ENCODE measurements around the gene OR6B1.

The OR6B1 gene

DNA sequence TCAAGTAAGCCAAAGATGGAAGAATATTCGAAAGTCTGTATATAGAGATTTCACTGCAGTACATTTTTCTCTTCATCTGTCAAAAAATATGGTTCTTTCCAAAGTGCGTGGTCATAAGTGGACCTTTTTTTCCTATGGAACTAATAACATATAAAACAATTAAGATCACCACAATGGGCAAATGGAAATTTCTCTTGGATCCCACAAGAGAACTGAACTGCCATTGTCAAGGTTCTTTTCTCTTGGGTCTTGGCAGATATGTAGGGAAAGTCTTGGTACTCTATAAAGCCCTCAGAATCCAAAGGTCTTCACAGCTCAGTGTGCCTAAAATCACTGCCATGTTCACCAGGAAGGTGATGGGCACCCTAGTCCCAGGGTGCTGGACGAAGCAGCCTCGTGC is at the start of gene OR6B1:
Gene OR6B1 (plus strand): TSS at position 301 of the 400 bp plus-strand sequence. CDS start 3,677 bp downstream, outside the sequence.
- Histone ChIP-seq H3K27ac (no peak within 1 kb of the TSS), H3K79me2 (ENCODE audit: insufficient read depth, low read depth) (no peaks in the 10 kb centered on the region), H3K36me3 (ENCODE audit: insufficient read depth) (no peaks in the 10 kb centered on the region), H3K4me2 (no peak within 1 kb of the TSS), H3K9ac (no peak within 1 kb of the TSS), H3K27me3 (ENCODE audit: insufficient read depth, low read depth) (no peaks in the 10 kb centered on the region), H2AFZ (ENCODE audit: low read depth) (no peak within 1 kb of the TSS), H4K20me1 (ENCODE audit: insufficient read depth) (no peaks in the 10 kb centered on the region), H3K4me1 (ENCODE audit: low read depth, poor library complexity, severe bottlenecking) (no peaks in the 10 kb centered on the region), H3K4me3 (IDR thresholded peaks at IDR 0.05; ENCODE audit: insufficient read depth, low read depth, low read length) (no peak within 1 kb of the TSS)
- TF ChIP-seq, protein P1, sequence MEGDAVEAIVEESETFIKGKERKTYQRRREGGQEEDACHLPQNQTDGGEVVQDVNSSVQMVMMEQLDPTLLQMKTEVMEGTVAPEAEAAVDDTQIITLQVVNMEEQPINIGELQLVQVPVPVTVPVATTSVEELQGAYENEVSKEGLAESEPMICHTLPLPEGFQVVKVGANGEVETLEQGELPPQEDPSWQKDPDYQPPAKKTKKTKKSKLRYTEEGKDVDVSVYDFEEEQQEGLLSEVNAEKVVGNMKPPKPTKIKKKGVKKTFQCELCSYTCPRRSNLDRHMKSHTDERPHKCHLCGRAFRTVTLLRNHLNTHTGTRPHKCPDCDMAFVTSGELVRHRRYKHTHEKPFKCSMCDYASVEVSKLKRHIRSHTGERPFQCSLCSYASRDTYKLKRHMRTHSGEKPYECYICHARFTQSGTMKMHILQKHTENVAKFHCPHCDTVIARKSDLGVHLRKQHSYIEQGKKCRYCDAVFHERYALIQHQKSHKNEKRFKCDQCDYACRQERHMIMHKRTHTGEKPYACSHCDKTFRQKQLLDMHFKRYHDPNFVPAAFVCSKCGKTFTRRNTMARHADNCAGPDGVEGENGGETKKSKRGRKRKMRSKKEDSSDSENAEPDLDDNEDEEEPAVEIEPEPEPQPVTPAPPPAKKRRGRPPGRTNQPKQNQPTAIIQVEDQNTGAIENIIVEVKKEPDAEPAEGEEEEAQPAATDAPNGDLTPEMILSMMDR (conservative IDR thresholded peaks at IDR 0.05; ENCODE audit: low read depth, low read length), result no peak

DNA sequence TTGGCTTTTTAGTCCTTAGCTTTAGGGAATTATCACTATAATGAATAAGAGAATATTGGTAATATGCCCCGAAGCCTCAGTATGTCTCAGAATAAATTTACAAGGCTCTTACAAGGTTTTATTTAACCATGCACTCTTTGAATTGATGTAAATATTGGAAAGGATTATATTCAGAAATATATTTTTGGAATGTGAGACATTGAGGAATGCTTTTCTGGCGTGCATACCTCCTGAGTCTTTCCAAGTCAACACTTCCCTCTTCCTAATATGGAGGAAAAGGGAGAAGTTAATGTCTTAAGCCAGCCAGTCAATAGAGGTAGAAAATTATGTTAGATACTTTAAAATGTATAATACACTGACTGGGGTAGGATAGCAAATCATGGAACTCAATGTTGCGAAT is 46.7 kb upstream of the OR6B1 start:
- no peaks in the 10 kb centered on the region for H4K20me1 ChIP-seq (ENCODE audit: insufficient read depth)
- TF ChIP-seq, protein P1 (conservative IDR thresholded peaks at IDR 0.05; ENCODE audit: low read depth, low read length), result no peak
- no peaks in the 10 kb centered on the region for H3K36me3 ChIP-seq (ENCODE audit: insufficient read depth)
- H3K9ac ChIP-seq, result no peak overlapping the region
- no peaks in the 10 kb centered on the region for H3K27me3 ChIP-seq (ENCODE audit: insufficient read depth, low read depth)
- no peak overlapping the region for H3K4me2 ChIP-seq
- no peak overlapping the region for H3K4me3 ChIP-seq (IDR thresholded peaks at IDR 0.05; ENCODE audit: insufficient read depth, low read depth, low read length)
- H3K79me2 ChIP-seq (ENCODE audit: insufficient read depth, low read depth), result no peaks in the 10 kb centered on the region
- H3K27ac ChIP-seq, result no peak overlapping the region
- no peak overlapping the region for H2AFZ ChIP-seq (ENCODE audit: low read depth)
- no peaks in the 10 kb centered on the region for H3K4me1 ChIP-seq (ENCODE audit: low read depth, poor library complexity, severe bottlenecking)

DNA sequence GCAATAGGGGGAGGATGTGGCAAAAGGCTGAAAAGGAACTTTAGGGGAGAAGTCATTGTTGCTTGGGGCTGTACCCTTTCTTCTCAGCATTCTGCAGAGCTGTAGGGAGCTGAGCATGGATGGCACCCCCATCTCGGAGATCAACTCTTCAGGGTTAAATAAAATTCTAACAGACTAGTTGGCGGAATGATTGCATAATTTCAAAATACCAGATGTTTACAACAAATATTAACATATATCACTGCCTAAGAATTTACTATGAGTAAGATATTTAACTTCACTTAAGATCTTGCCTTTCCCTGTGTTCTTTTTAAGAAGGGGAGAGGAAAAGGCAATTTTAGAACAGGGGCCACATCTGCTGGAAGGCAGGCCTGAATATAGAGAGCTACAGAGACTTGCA is 46.0 kb upstream of the OR6B1 start:
- Histone ChIP-seq H3K27ac (no peak overlapping the region), H3K9ac (no peak overlapping the region), H3K79me2 (ENCODE audit: insufficient read depth, low read depth) (no peaks in the 10 kb centered on the region), H3K27me3 (ENCODE audit: insufficient read depth, low read depth) (no peaks in the 10 kb centered on the region), H2AFZ (ENCODE audit: low read depth) (no peak overlapping the region), H4K20me1 (ENCODE audit: insufficient read depth) (no peaks in the 10 kb centered on the region), H3K4me3 (IDR thresholded peaks at IDR 0.05; ENCODE audit: insufficient read depth, low read depth, low read length) (no peak overlapping the region), H3K4me2 (no peak overlapping the region), H3K36me3 (ENCODE audit: insufficient read depth) (no peaks in the 10 kb centered on the region), H3K4me1 (ENCODE audit: low read depth, poor library complexity, severe bottlenecking) (no peaks in the 10 kb centered on the region)
- TF ChIP-seq, protein P1 (conservative IDR thresholded peaks at IDR 0.05; ENCODE audit: low read depth, low read length), result no peak

DNA sequence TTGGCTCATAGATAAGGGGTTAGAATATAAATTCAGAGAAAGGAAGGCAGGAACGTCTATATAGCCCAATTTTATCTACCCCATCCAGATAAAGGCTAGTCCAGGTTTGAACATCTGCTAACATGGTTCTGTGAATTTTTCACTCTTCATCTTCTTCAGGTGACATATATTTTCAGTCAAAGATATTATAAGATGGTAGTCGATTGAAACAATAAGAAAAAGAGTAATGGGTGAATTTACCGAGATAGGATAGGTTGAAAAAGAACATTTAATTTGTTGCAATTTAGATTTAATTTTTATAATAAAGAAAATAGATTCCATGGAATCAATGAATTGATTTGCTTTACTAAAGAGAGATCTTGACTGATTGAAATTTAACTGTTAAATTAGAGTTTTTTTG is 45.6 kb upstream of the OR6B1 start, which contains the start of gene OR2F1:
Gene OR2F1 (plus strand): TSS at position 301 of the 400 bp plus-strand sequence. CDS start 5,127 bp downstream, outside the sequence.
- Histone ChIP-seq H3K4me2 (no peak within 1 kb of the TSS), H3K27ac (no peak within 1 kb of the TSS), H3K9ac (no peak within 1 kb of the TSS), H3K4me3 (IDR thresholded peaks at IDR 0.05; ENCODE audit: insufficient read depth, low read depth, low read length) (no peak within 1 kb of the TSS), H2AFZ (ENCODE audit: low read depth) (no peak within 1 kb of the TSS), H3K36me3 (ENCODE audit: insufficient read depth) (no peaks in the 10 kb centered on the region), H4K20me1 (ENCODE audit: insufficient read depth) (no peaks in the 10 kb centered on the region), H3K79me2 (ENCODE audit: insufficient read depth, low read depth) (no peaks in the 10 kb centered on the region), H3K4me1 (ENCODE audit: low read depth, poor library complexity, severe bottlenecking) (no peaks in the 10 kb centered on the region), H3K27me3 (ENCODE audit: insufficient read depth, low read depth) (no peaks in the 10 kb centered on the region)
- TF ChIP-seq, protein P1 (conservative IDR thresholded peaks at IDR 0.05; ENCODE audit: low read depth, low read length), result no peak

Measured in KMS-11 (cell line).